Stomach smooth muscle (tissue), 2 donors: Measurements from ENCODE around the gene EML3.
A peak's percentile ranks its signal among the peaks of the same experiment; 100 is the strongest.
"Not testable (repeated sequence)": the region's sequence is repeated elsewhere in the genome, so short reads cannot be mapped to it uniquely, and the experiment has no call there.

ENCODE experiments used
- H3K27ac ChIP-seq: one replicate; pipeline ENCODE4 v1.7.0; 2013; ENCODE audit warnings: mild to moderate bottlenecking, low read length, inconsistent platforms
- H3K27me3 ChIP-seq, 2 donors: one replicate each; pipeline ENCODE4 v1.7.0; 2013; ENCODE audit warnings: low read length in 2 of 2; ENCODE audit not compliant: insufficient read depth in 2 of 2, control insufficient read depth in 1 of 2
- H3K36me3 ChIP-seq, 2 donors: one replicate each; pipeline ENCODE4 v1.7.0; 2013; ENCODE audit warnings: low read length in 2 of 2; ENCODE audit not compliant: control insufficient read depth in 2 of 2, insufficient read depth in 2 of 2
- H3K4me1 ChIP-seq: one replicate; pipeline ENCODE4 v1.7.0; 2013; ENCODE audit warnings: low read length; ENCODE audit not compliant: control insufficient read depth, insufficient read depth
- H3K4me3 ChIP-seq, 2 donors: one replicate each; pipeline ENCODE4 v1.7.0; 2013; ENCODE audit warnings: low read length in 2 of 2
- H3K9ac ChIP-seq, 2 donors: one replicate each; pipeline ENCODE4 v1.7.0; 2013; ENCODE audit warnings: low read length in 2 of 2, mild to moderate bottlenecking in 1 of 2
- H3K9me3 ChIP-seq, 2 donors: one replicate each; pipeline ENCODE4 v1.7.0; 2013; ENCODE audit warnings: low read length in 2 of 2; ENCODE audit not compliant: control insufficient read depth in 2 of 2
- donor health status: healthy.
- donor health status: Pancreatic carcinoma.

Gene EML3

GRCh38 chr11:62571493-62571892, 41.1 kb downstream of the EML3 start:
- not testable (repeated sequence) for H3K27ac ChIP-seq, H3K27me3 ChIP-seq, H3K4me3 ChIP-seq, H3K9me3 ChIP-seq
- peaks cover 34 to 37% of the 10 kb centered on the region in 2 donors for H3K36me3 ChIP-seq
- peaks cover 34% of the 10 kb centered on the region for H3K4me1 ChIP-seq
- peak overlapping the region; percentile 6 to 42 for H3K9ac ChIP-seq

- Histone ChIP-seq H3K36me3 (peaks cover 29 to 42% of the 10 kb centered on the region in 2 donors), H3K4me1 (peaks cover 30% of the 10 kb centered on the region)
- not testable (repeated sequence) for H3K9ac ChIP-seq, H3K9me3 ChIP-seq, H3K27ac ChIP-seq, H3K4me3 ChIP-seq, H3K27me3 ChIP-seq
Measured at GRCh38 chr11:62570903-62571302, 41.7 kb downstream of the EML3 start.

GRCh38 chr11:62569611-62570010, 43.0 kb downstream of the EML3 start:
- Histone ChIP-seq H3K9ac (no peak overlapping the region), H3K9me3 (no peaks in the 10 kb centered on the region), H3K36me3 (peaks cover 34 to 47% of the 10 kb centered on the region in 2 donors), H3K4me1 (peaks cover 17% of the 10 kb centered on the region), H3K27ac (no peak overlapping the region), H3K4me3 (no peak overlapping the region), H3K27me3 (no peaks in the 10 kb centered on the region)

GRCh38 chr11:62567018-62567633, 45.4 kb downstream of the EML3 start:
- no peak overlapping the region for H3K9ac ChIP-seq
- H3K4me3 ChIP-seq, result no peak overlapping the region
- no peak overlapping the region for H3K27ac ChIP-seq
- no peaks in the 10 kb centered on the region for H3K27me3 ChIP-seq
- no peaks in the 10 kb centered on the region for H3K4me1 ChIP-seq
- H3K36me3 ChIP-seq, result peaks cover 42 to 54% of the 10 kb centered on the region in 2 donors
- H3K9me3 ChIP-seq, result no peaks in the 10 kb centered on the region

GRCh38 chr11:62566247-62566646, 46.3 kb downstream of the EML3 start:
- Histone ChIP-seq H3K9me3 (no peaks in the 10 kb centered on the region), H3K9ac (no peak overlapping the region), H3K27me3 (no peaks in the 10 kb centered on the region), H3K4me1 (no peaks in the 10 kb centered on the region), H3K4me3 (no peak overlapping the region), H3K36me3 (peaks cover 43 to 47% of the 10 kb centered on the region in 2 donors), H3K27ac (no peak overlapping the region)

GRCh38 chr11:62565100-62565802, 47.3 kb downstream of the EML3 start:
- Histone ChIP-seq H3K9me3 (no peaks in the 10 kb centered on the region), H3K27ac (no peak overlapping the region), H3K4me3 (no peak overlapping the region), H3K36me3 (peaks cover 34 to 38% of the 10 kb centered on the region in 2 donors), H3K9ac (no peak overlapping the region), H3K27me3 (no peaks in the 10 kb centered on the region), H3K4me1 (peaks cover 8% of the 10 kb centered on the region)

GRCh38 chr11:62561677-62562230, 50.8 kb downstream of the EML3 start:
- H3K9me3 ChIP-seq, H3K27ac ChIP-seq, H3K9ac ChIP-seq, H3K27me3 ChIP-seq, H3K4me3 ChIP-seq: not testable (repeated sequence)
- Histone ChIP-seq H3K36me3 (peaks cover 31 to 38% of the 10 kb centered on the region in 2 donors), H3K4me1 (peaks cover 25% of the 10 kb centered on the region)

- Histone ChIP-seq H3K4me1 (peaks cover 36% of the 10 kb centered on the region), H3K9me3 (no peaks in the 10 kb centered on the region), H3K27ac (peak overlapping the region; percentile 71), H3K27me3 (no peaks in the 10 kb centered on the region), H3K36me3 (peaks cover 28 to 29% of the 10 kb centered on the region in 2 donors), H3K4me3 (peak overlapping the region in 1 of 2 donors; percentile 29), H3K9ac (peak overlapping the region in 1 of 2 donors; percentile 68)
Measured at GRCh38 chr11:62560566-62561103, 51.9 kb downstream of the EML3 start.

- H3K9ac ChIP-seq, result peak overlapping the region in 1 of 2 donors; percentile 14
- not testable (repeated sequence) for H3K9me3 ChIP-seq, H3K27me3 ChIP-seq, H3K4me3 ChIP-seq
- peak overlapping the region; percentile 71 for H3K27ac ChIP-seq
- H3K4me1 ChIP-seq, result peaks cover 42% of the 10 kb centered on the region
- peaks cover 25 to 26% of the 10 kb centered on the region in 2 donors for H3K36me3 ChIP-seq
Measured at GRCh38 chr11:62559626-62560025, 52.9 kb downstream of the EML3 start.

- H3K4me1 ChIP-seq, result peaks cover 46% of the 10 kb centered on the region
- H3K4me3 ChIP-seq, result no peak overlapping the region
- no peak overlapping the region for H3K9ac ChIP-seq
- H3K9me3 ChIP-seq, result no peaks in the 10 kb centered on the region
- H3K27me3 ChIP-seq, result no peaks in the 10 kb centered on the region
- H3K27ac ChIP-seq, result peak overlapping the region; percentile 71
- peaks cover 25 to 26% of the 10 kb centered on the region in 2 donors for H3K36me3 ChIP-seq
Measured at GRCh38 chr11:62559204-62559603, 53.4 kb downstream of the EML3 start.
